NCI-H1048 (cell line): ENCODE measurements around the gene SH3GL3.

Experiments
- DNase-seq: peaks from one replicate; lab custom pipeline; 2025; lab: John Stamatoyannopoulos, UW

SH3GL3 gene

DNA sequence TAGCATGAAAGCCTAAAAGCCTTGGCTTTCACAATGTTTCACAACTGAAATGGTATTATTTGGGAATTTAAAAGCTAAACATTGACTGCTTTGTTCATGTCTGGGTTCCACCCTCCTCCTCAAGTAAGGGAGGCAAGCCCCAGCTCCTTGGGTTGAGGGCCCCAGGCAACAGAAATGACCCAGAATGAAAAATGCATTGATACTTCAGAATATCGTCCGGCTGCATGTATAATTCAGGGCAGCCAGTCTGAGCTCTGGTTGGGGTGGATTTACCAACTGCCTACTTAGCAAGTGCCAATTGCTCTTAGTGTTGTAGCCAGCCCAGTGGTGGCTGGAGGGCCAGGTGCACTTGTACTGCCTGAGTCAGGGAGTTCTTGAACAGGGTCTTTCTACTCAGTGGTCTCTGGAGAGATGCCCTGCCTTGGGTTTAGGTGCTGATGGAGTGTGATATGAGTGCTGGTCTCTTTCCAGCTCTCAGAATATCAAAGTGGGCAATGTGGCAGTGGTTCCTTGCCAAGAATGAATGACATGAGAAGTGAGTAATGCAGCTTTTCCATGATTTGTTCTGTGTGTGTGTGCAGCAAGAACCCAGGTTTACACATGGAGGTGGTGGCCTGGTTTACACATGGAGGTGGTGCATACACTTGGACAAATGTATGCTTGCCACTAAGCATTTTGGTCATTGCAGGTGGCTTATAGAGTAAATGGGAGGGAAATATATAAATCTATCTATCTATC lies 165.9 kb downstream of the SH3GL3 start:
- DNase-seq: no peak

DNA sequence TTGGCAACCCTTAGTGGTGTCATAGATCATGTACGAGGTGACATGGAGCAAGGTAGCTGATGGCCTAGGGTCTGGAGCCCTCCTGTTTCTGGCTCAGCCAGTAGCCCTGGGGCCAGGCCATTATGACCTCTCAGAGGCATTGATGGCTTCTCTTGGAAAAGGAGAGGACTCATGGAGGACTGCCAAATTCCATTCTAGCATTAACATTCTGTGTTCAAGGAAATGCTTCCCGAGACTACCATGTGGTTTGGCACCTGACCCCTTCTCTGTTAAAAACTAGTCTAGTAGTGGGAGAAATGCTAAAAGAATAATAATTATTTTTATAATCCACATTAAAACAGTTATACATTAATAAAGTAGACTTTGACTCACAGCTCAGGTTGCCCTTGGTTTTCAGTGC lies 166.6 kb downstream of the SH3GL3 start:
- no peak for DNase-seq

DNA sequence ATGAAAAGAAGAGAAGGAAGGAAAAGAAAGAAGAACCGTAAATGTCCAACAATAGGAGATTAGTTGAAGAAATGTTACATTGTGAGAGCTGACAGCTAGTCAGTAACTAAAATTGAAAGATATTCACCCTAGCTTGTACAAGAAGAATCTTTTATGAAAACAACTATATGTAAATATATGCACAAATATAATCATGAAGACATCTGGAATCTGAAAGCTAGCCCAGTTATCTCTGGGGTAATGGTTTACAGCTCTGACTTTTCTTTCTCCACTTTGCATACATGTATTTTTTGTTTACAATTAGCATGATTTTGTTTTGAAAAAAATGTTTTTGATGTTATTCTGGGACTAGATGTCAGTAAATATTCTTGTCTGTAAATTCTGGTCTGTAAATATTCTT lies 169.7 kb downstream of the SH3GL3 start:
- no peak for DNase-seq

DNA sequence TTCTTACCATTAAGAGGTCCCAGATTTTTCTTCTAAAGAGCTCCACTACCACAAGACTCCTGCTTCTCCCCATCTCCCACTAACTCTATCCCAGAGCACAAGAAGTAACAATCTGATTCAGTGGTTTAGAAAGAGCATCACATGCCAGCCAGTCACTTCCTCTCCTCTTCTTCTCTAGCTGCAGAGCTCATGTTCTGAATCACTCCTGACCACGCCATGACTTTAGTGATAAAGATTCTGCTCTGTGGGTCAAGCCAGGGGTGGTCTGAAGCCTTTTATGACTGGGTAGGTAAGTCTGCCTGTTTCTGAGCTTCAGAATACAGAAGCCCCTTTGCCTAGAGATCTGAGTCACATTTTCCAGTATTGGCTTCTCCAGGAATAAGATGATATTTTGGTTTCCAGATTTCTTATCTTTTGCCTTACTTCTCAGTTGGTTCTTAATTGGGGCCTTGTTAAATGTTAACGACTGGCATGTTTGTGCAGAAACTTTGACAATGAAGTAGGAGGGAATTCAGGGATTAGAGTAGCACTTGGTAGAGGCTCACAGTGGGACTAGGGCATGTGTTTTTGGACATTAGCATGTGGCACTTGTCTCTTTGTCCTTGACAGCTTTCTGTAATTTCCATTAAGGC lies 179.1 kb downstream of the SH3GL3 start:
- no peak for DNase-seq

DNA sequence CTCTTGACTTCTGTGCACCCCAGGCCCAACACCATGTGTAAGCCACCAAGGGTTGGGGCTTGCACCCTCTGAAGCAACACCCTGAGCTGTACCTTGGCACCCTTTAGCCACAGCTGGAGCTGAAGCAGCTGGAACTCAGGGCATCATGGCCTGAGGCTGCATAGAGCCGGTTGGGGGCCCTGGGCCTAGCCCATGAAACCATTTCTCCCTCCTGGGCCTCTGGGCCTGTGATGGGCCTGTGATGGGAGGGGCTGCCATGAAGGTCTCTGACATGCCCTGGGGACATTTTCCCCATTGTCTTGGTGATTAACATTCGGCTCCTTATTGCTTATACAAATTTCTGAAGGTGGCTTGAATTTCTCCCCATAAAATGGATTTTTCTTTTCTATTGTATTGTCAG lies 184.4 kb downstream of the SH3GL3 start:
- DNase-seq: no peak

DNA sequence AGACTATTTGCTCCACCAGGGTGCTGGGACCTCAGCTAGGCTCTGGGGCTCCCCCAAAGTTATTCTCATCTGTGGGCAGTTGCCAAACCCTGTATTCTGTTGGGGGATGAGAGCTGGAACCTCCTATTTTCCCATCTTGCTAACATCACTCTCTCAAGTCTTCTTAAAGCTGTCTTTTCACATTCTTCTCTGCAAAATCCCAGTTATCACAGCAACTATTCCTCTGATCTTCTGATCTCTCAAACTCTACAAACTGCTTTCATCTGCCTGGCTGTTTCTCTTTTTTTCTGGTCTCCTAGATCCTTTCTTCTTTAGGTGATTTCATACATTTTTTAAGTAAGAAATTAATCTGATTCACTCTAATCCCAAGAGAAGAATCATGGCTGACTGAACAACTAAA lies 196.1 kb downstream of the SH3GL3 start:
- no peak for DNase-seq

DNA sequence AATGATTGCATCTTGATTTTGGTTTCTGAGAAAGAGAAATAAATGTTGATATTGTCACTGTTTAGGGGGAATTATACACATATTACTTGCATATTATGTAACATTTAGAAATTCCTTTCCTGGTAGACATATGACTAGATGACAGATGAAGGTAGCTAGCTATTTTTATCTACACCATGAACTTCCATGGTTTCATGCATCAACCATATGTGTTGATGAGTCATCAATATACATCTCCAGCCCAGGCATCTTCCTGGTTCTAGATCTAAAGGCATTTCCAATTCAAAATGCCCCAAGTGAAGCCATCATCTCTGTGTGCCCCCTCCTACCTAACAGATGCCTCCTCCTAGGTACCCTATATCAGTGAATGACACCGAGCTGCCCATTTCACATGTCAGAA lies 197.3 kb downstream of the SH3GL3 start:
- DNase-seq: no peak

DNA sequence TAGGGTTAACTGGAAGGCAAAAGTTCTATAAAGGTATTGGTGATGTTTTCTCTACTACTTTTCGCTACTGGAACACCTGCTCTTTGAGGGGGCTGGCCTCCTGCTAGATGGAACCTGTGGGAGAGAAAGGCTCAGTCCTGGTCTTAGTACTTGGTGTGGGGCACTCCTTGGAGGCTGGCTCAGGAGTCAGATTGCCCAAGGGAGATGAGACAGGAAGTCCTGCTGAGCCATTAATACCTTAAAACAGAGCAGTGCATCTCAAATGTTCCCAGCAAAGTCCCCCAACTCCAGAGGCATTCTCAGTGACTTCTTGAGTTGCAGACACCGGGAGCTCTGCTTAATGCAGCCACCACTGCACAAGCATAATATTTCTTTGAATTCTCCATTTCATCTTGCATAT lies 203.7 kb downstream of the SH3GL3 start:
- no peak for DNase-seq

DNA sequence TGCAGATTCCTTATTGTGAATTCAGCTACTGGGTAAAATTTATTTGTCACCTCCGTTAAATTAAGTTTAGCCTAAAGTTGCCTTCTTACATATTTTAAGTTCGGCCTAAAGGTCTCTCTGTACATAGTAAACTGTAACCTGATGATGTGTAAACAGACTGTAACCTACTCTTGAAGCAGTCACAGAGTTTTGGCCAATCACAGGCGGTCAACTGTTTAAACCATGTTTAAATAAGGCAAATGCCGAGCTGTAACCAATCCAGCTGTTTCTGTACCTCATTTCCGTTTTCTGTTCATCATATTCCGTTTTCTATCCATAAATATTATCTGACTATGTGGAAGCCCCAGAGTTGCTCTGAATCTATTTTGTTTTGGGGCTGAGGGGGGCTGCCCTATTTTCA lies 204.4 kb downstream of the SH3GL3 start:
- no peak for DNase-seq

DNA sequence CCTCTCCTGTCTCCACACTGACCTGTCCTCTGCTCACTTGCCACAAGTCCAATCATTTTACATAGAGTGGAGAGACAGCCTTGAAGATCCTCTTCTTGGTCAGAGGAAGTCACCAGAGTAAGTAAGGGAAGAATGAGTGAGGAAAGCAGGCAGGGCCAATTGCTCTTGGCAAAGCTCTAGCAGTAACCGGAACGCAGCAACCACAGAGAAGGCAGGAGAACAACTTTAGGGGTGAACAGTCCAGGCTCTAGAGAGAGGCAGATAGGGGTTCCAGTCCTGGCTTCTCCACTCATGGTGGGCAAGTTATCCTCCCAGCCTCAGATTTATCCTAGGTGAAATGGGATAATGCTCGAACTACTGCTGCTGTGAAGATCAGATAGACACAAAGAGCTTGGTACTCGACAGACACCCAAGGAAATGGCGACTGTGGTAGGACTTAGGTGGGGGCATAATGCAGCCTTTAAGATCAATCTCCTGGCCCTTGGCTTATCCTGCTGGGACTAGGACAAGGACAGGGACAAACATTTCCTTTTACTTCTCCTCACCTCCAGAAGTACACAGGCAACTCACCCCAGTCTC lies 205.6 kb downstream of the SH3GL3 start:
- DNase-seq: no peak

DNA sequence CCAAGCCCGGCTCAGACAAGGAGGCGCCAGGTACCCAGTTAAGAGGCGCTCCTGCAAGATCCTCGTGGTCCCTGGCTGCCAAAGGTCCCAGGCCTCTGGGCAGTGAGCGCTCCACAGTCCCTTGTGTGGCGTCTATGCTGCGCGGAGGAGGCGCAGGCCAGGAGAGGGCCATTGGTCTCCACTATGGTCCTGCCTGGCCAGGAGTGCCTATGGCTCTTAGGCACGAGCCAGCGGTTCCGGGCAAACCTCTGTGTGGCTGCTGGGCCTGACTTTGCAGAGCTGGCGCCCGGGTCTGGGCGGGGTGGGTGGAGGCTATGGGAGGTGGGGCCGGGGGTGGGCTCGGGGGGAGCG lies 206.1 kb downstream of the SH3GL3 start:
- DNase-seq: no peak

DNA sequence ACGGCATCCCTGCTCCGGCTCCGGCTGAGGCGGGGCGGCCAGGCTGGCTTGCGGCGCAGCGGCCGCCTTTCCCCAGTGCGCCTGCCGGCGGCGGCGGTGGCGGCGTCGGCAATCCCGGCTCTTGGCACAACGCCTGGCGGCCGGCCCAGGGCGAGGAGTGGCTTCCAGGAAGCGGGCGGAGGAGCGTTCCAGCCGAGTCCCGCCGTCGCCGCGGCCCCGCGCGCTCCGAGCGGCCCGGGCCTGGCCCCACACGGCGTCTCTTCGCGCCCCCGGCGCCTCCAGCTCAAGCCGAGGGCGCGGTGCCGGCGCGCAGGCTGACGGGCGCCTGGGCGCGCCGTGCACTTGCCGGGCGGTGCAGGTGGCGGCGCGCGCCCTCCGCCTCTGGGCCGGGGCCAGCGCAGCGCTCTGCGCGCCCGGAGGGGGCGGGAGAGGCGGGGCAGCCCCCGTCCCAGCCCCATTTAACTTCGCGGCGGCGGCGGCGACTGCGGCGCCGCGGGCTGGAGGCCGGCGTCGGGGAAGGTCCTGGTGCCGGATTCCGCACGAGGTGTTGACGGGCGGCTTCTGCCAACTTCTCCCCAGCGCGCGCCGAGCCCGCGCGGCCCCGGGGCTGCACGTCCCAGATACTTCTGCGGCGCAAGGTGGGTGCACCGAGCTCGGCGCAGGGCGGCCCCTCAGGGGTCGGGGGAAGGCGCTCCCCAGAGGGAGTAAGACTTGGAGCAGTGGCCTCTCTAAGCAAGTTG lies 206.7 kb downstream of the SH3GL3 start, which contains the start of gene ADAMTSL3:
TSS of gene ADAMTSL3 (plus strand) at position 485 of the 740 bp plus-strand sequence. CDS start 1,639 bp downstream, outside the sequence.
- no peak for DNase-seq

DNA sequence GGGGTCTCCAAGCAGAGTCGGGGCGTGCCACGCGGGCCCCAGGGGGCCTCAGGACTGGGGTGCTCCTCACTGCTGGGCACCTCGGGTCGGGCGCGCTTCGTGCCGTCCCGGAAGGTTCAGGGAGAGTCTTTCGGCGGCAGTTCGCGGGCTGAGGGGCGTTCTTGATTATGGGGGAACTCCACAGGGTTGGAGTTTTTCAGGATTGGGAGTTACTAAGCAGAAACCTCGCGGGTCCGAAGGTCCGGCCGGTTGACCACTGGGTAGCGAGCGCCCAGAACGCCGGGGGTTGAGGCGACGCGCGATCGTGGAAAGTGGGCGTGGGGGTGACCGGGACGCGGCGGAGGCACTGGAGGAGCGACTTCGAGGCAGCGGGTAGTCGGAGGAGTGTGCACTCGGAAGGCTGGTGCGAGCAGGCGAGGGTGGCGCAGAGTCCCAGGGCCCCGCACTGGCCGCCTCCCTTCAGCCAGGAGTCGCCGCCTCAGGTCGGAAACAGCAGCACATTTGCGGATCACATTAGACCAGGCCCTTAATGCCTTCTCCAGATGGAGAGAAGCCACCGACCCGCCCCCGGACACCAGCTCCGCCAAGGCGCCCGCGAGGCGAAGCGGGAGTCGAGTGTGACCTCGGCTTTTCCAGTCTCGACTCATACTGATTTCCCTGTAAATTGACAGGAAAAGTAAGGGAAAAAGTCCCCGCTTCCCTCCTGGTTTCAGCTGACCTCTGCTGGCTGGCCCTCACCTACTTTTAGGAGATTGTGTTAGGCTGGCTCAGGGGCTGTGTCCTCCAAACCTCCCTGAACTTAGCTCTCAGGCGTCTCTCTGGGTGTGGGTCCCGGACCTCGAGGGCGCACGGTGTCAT lies 207.5 kb downstream of the SH3GL3 start:
- no peak for DNase-seq

DNA sequence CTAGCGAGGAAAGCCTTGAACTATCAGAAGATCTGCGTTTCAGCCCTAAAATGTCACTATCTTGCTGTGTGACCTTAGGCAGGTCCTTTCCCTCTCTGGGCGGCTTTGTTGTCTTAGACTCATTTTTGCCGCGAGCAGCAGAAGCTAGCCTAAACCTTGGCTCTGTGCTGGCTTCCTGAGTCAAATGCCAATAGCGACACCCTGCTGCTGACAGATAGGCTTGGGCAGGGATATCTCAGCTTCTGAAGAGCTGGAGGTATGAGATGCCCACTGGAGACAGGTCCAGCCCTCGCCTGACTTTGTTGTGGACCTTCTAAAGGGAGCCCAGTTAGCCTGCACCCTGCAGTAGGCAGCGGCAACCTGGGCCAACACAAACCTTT lies 208.1 kb downstream of the SH3GL3 start:
- no peak for DNase-seq

DNA sequence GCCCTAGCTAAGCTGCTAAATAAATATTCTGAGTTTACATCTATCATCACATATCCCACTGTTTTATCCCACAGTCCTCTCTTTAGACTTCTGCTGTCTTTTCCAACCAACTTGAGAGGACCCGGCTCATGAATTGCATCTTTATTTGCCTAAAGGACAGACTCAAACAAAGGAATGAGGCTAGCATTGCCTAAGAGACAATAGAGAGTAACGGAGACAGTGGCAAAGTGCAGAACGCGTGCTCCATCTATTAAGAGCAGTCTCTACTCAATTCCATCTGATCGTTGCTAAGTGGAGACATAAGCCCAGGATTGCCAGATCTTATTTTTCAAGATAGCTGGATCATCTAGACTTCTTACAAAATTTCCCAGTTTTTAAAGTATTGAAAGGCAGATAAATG lies 209.1 kb downstream of the SH3GL3 start:
- no peak for DNase-seq

DNA sequence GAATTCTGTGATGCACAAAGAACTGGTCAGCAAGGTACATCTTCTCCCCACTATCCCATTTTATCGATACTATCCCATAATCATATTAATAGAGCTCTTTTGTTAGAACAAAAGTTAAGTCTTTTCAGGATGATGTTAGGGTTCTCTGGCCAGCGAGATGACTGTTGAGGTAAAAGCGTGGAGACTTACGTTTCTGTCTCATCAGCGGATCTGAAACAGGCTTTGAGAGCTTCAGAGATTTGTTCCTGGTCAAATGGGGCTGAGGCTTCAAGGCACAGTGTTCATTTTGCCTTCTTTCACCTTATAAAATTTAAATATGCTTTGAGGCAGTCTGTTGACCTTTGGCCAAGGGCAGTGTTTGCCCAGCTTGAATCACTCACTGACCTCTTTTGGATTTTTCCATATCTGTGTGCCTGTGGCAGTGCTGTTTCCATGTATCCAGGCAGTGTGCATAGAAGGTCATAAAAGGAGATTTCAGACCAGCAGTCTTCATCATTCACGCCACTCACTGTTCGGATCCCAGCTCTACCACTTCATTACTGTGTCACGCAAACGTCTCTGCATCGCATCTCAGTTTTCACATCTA lies 209.9 kb downstream of the SH3GL3 start:
- no peak for DNase-seq

DNA sequence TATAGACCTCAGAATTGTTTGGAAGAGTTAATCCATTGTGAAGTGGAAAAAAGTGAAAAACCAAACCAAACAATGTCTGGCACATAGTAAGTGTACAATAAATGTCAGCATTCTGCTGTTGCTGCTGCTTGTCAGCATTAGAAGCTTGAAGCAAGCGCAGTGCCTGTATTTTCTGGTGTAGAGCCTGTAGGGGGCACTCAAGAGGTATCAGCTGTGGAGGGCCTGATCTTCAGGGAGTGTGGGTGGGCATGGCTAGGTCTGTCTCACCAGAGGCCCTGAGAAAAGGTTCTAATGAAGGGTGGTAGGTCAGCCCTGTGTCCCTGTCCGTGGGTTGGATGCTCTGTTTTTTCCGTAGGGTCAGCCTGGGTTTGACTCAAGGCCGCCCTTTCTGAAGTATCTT lies 210.4 kb downstream of the SH3GL3 start:
- DNase-seq: no peak

DNA sequence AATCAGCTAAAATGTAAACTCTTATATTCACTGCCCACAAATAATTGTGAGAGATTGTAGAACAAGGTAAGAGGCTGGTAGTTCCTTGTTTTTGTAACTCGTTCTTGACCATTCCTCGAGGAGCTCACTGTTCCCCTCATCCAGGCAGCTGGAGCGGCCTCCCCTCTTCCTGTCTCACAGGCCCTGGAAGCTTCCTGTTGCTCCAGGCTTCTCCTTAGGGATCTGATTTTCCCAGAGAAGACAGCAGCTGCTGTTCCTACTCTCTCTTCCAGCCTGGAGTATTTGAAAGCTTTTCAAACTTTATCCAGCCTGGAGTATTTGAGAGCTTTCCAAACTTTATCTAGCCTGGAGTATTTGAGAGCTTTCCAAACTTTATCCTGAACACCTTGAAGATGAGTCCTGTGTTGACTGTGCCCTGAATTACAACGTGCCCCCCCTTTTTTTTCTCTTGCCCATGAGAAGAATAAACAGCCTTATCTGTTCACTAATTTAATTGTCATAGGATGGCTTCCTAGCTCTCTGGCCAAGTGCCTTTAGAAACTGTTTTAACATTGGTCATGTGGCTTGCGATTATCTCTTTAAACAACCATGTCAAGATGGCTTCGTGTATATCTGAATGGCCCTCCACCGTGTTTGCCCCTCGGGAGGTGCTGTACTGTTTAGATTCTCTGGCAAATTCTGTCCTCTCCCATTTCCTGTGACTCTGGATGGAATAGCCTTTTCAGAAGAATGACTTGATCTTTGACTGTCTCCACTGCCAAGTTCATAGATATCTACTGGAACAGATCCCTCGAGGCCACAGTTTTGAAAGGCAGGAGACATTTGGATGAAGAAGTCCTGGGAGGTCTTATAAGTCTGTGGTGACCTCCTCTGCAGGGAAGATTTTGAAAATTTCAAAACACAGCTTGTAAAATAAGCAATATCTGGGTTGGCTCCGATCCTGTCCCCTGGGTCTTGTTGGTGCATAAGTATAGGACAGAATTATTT lies 211.6 kb downstream of the SH3GL3 start:
- DNase-seq: no peak

DNA sequence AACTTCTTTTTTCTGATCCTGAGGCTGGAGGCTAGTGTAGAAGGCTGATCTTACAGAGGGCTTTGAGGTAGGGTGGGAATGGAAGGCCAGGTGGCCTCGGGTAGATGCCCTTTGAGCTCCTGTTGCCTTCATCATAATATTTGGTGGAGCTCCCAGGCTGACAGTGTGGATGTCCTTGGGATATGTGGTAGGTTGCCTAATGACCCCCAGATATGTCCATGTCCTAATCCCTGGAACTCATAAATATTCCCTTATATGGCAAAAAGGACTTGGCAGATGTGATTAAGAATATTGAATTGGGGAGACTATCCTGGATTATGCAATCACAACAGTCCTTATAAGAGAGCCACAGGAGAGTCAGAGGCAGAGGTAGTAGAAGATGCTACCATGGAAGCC lies 212.3 kb downstream of the SH3GL3 start:
- no peak for DNase-seq

DNA sequence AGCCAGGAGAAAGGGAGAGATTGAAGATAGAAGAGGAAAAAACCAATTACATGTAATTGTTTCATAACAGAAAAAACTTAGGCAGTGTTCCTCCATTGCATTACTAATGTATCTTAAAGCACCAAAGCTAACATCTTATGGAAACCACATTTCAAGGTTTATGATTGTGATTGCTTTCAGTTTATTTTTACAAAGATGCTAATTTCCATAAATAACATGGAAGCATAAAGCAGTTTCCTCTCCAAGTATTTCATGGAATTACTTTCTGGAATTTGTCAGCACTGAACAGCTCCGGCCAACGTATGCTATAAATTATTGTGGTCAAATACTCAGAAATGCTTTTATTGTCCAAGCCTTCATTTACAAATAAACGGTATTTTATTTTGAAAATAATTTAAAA lies 218.3 kb downstream of the SH3GL3 start:
- DNase-seq: no peak
